Stomach (tissue), 9 donors: Measurements from ENCODE around the gene JMJD4. TPM values are rescaled to one million over a fixed set of nuclear protein-coding genes. Genes with fewer than 3 reads are reported as not detected.
A peak's percentile ranks its signal among the peaks of the same experiment; 100 is the strongest.

ENCODE experiments used
- DNase-seq, 2 donors: peaks; one replicate each; pipeline versions ENCODE4 v3.0.0 to v3.0.0-alpha.2; 2013 to 2019
- H3K27ac ChIP-seq, 5 donors: fragments of 200-600 bp in 4 of 5; sonication (generic) in 4 of 5; one replicate each; pipeline ENCODE4 v1.5.1; 2013 to 2019; ENCODE audit warnings: mild to moderate bottlenecking in 1 of 5, moderate library complexity in 1 of 5
- H3K27me3 ChIP-seq, 3 donors: fragments of 200-600 bp; sonication (generic); one replicate each; pipeline ENCODE4 v1.5.1; 2017 to 2019; ENCODE audit warnings: mixed run types in 1 of 3
- H3K36me3 ChIP-seq, 4 donors: fragments of 200-600 bp; sonication (generic); 1 replicate in 3 of 4; 2 replicates in 1 of 4; pipeline ENCODE4 v1.5.1; 2016 to 2019
- H3K4me1 ChIP-seq, 4 donors: fragments of 200-600 bp; sonication (generic); one replicate each; pipeline ENCODE4 v1.5.1; 2016 to 2019
- H3K4me3 ChIP-seq, 4 donors: fragments of 200-600 bp; sonication (generic) in 3 of 4; one replicate each; pipeline ENCODE4 v1.5.1; 2016 to 2019; ENCODE audit warnings: mild to moderate bottlenecking in 1 of 4
- H3K9me3 ChIP-seq, 4 donors: fragments of 200-600 bp; sonication (generic); one replicate each; pipeline ENCODE4 v1.5.1; 2016 to 2019
- CTCF ChIP-seq, 7 experiments: fragments of 450-650 bp in 4 of 7; fragments of 200-600 bp in 3 of 7; sonication (generic) in 3 of 7; IDR thresholded peaks; one replicate each; pipeline ENCODE4 v1.5.1; 2016 to 2019; ENCODE audit warnings: antibody characterized with exemption in 7 of 7, control low read depth in 2 of 7, mild to moderate bottlenecking in 1 of 7
- EP300 ChIP-seq: sonication (generic); formaldehyde crosslinking; IDR thresholded peaks from one replicate; pipeline ENCODE4 v1.6.1; 2017; ENCODE audit warnings: antibody characterized with exemption
- POLR2A ChIP-seq, 4 donors: fragments of 450-650 bp; IDR thresholded peaks; one replicate each; pipeline ENCODE4 v1.6.1; 2016; ENCODE audit warnings: antibody characterized with exemption in 4 of 4, control low read depth in 2 of 4, mild to moderate bottlenecking in 1 of 4, moderate library complexity in 1 of 4
- POLR2AphosphoS5 ChIP-seq, 3 donors: sonication (generic); formaldehyde crosslinking; IDR thresholded peaks; one replicate each; pipeline ENCODE4 v1.6.1; 2016; ENCODE audit warnings: antibody characterized with exemption in 3 of 3
- WGBS, 5 donors: extraction: QIAGEN DNeasy Blood & Tissue Kit in 3 of 5; methylation state at CpG; one replicate each; pipeline versions ENCODE4 v1.1.5 to v1.1.7; 2013 to 2018; 5-methylcytosine and 5-hydroxymethylcytosine counted together
- intact Hi-C: fragments of 100-400 bp; cut with DNase I; formaldehyde crosslinking; loops from one replicate; pipeline ENCODE4 v1.15.1; 2023; ENCODE audit warnings: low total_unique reads
- polyA plus RNA-seq, 3 donors: library from polyadenylated mRNA; stranded (reverse); fragments of 200-250 nt; gene quantifications; one replicate each; pipeline ENCODE4 v1.2.3, GENCODE V29; 2013
- total RNA-seq, 5 donors: library from RNA; depleted of rRNA; stranded (reverse); fragments of >200 nt; gene quantifications; one replicate each; pipeline versions ENCODE4 v1.1.0 to v1.2.3, GENCODE V29; 2014 to 2016
- donor health status: healthy with polysubstance abuse.
- donor health status: Bipolar disorder and iron deficiency.
- donor health status: healthy.

The JMJD4 gene
- total and polyA plus RNA-seq, 8 donors: 2.3 to 26.8 (median 11.3) TPM

DNA sequence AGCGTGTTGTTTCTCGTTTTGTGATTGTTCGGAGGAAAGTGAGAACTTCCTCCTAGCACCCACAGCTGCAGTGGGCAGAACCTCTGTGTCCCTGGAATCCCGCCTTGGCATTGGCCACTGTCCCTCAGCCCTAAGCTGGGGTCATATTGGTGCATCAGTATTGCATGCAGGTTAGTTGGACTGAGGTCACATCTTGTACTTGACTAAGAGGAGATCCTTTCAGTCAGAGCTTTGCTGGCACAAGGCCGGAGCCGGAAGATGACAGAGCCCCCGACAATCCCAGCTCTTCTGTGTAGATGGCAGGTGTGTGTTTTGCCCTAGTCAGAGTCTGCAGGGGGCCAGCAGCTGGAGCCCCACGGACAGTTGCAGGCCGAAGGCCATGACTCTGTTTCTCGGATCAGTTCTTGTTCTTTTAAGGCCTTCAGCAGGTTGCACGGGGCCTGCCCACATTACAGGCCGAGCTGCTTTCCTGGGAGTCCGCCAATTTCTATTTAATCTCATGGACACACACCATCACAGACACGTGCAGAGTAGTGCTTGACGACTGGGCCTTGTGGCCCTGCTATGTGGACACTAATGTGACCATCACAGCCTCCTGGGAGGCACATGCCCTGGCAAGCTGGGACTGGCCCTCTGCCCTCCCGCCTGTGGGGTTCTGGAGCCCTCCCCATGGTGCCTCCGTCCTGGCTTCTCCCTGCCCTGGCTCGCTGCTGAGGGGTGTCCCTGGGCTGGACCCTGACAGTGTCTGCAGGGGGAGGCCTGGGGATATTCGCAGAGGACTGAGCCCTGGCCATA is 15.0 kb upstream of the JMJD4 start:
- peaks cover 18 to 54% (median 36%) of the 10 kb centered on the region in 4 donors for H3K4me1 ChIP-seq
- TF ChIP-seq EP300 (no peak), POLR2AphosphoS5 (IDR thresholded peaks at IDR 0.05) (no peak), CTCF (IDR thresholded peaks at IDR 0.05) (no peak), POLR2A (IDR thresholded peaks at IDR 0.05) (no peak)
- 80 to 86% (median 82%) methylated on average over 12 to 19 of the region's 19 CpGs for WGBS, 5 donors
- intact Hi-C loops: no loop called here
- H3K27ac ChIP-seq: peak overlapping the region in 1 of 5 donors; percentile 89
- H3K4me3 ChIP-seq: no peak overlapping the region
- no peaks in the 10 kb centered on the region for H3K27me3 ChIP-seq
- H3K9me3 ChIP-seq: no peaks in the 10 kb centered on the region
- DNase-seq: no peak
- peaks cover 0 to 48% (median 37%) of the 10 kb centered on the region in 4 donors for H3K36me3 ChIP-seq

DNA sequence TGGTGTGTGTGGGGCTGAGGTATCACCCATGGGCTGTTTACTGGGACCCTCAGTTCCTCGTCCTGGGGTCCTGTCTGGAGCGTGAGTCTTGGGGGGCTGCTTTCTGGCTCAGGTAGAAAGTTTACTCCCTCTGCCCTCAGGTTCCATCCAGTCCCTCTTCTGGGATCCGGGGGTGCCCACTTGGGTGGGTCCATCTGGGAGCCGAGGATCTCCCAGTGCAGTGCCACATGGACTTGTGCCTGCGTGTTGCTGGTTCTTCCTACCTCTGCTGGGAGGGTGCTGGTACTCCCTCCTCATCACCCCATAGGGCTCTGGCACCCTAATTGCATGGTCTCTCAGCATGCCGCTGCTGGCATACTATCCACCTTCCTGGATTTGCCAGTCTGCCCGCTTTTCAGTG is 14.1 kb upstream of the JMJD4 start:
- Histone ChIP-seq H3K36me3 (peaks cover 0 to 48% (median 37%) of the 10 kb centered on the region in 4 donors), H3K4me3 (no peak overlapping the region), H3K27ac (peak overlapping the region in 4 of 5 donors; percentile 52 to 89 (median 63)), H3K4me1 (peaks cover 13 to 54% (median 33%) of the 10 kb centered on the region in 4 donors), H3K27me3 (no peaks in the 10 kb centered on the region), H3K9me3 (no peaks in the 10 kb centered on the region)
- 80 to 96% (median 93%) methylated on average over 7 of the region's 7 CpGs for WGBS, 5 donors
- TF ChIP-seq CTCF (IDR thresholded peaks at IDR 0.05) (no peak), EP300 (no peak), POLR2A (IDR thresholded peaks at IDR 0.05) (no peak), POLR2AphosphoS5 (IDR thresholded peaks at IDR 0.05) (no peak)
- intact Hi-C loops: no loop called here
- DNase-seq: no peak

DNA sequence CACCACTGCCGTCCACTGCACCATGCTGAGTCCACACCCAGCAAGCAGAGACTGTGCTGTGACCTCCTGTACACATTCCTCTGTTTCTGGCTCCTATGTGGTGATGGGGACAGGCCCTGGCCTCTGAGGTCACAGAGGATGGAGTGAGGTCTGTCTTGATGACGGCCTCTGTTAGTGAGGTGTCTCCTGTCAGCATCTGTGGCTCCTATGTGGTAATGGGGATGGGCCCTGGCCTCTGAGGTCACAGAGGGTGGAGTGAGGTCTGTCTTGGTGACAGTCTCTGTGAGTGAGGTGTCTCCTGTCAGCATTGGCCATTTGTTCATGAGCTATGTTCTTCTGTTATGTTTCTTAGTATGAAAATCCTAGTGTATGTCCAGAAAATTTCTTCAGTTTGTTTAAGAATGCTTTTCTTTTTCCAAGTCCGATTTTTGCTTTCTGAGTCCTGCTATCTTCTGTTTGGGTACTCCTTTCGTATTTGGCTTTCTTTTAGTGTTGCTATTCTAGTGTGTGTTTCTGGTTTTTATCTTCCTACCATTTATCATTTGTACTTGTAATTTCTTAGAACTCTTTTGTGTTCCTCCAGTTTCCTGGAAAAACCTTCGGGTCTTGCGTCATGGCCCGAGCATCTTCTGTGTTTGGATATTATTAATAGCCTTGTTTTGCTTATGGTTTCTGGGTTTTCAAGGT is 13.5 kb upstream of the JMJD4 start:
- H3K27me3 ChIP-seq: no peaks in the 10 kb centered on the region
- peak in 1 of 2 donors; percentile 76 for DNase-seq
- peak; percentile 61 for TF ChIP-seq EP300
- no peak for TF ChIP-seq POLR2A (IDR thresholded peaks at IDR 0.05)
- TF ChIP-seq POLR2AphosphoS5 (IDR thresholded peaks at IDR 0.05): peak in 2 of 3 donors; percentile 32 to 59
- H3K36me3 ChIP-seq: peaks cover 0 to 46% (median 37%) of the 10 kb centered on the region in 4 donors
- 45 to 67% (median 53%) methylated on average over 7 of the region's 7 CpGs for WGBS, 5 donors
- no peak overlapping the region for H3K4me3 ChIP-seq
- H3K9me3 ChIP-seq: no peaks in the 10 kb centered on the region
- peak overlapping the region in 4 of 5 donors; percentile 52 to 89 (median 63) for H3K27ac ChIP-seq
- H3K4me1 ChIP-seq: peaks cover 8 to 48% (median 29%) of the 10 kb centered on the region in 4 donors
- intact Hi-C loops: no loop called here

DNA sequence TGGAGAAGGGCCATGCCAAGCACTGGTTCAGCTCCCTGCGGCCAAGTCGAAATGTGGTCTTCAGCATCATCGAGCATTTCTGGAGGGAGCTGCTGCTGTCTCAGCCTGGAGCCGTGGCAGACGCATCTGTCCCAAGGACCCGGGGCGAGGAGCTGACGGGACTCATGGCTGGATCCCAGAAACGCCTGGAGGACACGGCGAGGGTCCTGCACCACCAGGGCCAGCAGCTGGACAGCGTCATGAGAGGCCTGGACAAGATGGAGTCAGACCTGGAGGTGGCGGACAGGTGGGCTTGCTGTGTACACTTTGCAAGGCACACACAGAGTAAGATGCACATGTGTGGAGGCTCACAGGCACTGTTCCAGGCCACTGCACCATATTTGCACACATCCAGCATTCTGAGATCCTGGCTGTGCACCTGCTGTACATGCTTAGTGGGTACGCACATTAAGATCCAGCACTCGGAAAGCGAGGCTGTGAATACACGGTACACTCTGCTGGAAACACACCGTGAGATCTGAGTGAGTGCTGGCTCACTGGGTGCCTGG is 12.9 kb upstream of the JMJD4 start:
- no peak for TF ChIP-seq POLR2AphosphoS5 (IDR thresholded peaks at IDR 0.05)
- Histone ChIP-seq H3K4me1 (peaks cover 1 to 43% (median 23%) of the 10 kb centered on the region in 4 donors), H3K9me3 (no peaks in the 10 kb centered on the region), H3K27ac (peak overlapping the region in 4 of 5 donors; percentile 52 to 89 (median 63)), H3K27me3 (no peaks in the 10 kb centered on the region), H3K4me3 (no peak overlapping the region), H3K36me3 (peaks cover 0 to 48% (median 37%) of the 10 kb centered on the region in 4 donors)
- WGBS, 5 donors: 87 to 97% (median 94%) methylated on average over 17 to 18 of the region's 18 CpGs
- no peak for DNase-seq
- intact Hi-C loops: no loop called here

GRCh38 chr1:227747382-227747781 is 12.3 kb upstream of the JMJD4 start:
- Histone ChIP-seq H3K4me3 (no peak overlapping the region), H3K9me3 (no peaks in the 10 kb centered on the region), H3K4me1 (peaks cover 0 to 48% (median 22%) of the 10 kb centered on the region in 4 donors), H3K27me3 (no peaks in the 10 kb centered on the region), H3K27ac (peak overlapping the region in 3 of 5 donors; percentile 54 to 89 (median 72)), H3K36me3 (peaks cover 0 to 48% (median 37%) of the 10 kb centered on the region in 4 donors)
- DNase-seq: no peak
- intact Hi-C loops: no loop called here
- TF ChIP-seq CTCF (IDR thresholded peaks at IDR 0.05) (no peak), EP300 (no peak), POLR2AphosphoS5 (IDR thresholded peaks at IDR 0.05) (no peak), POLR2A (IDR thresholded peaks at IDR 0.05) (no peak)
- 78 to 91% (median 87%) methylated on average over 8 of the region's 8 CpGs for WGBS, 5 donors
